Measurements from ENCODE around the gene RABGAP1L. TPM values are rescaled to one million over a fixed set of nuclear protein-coding genes. Genes with fewer than 3 reads are reported as not detected.

Gene RABGAP1L
- total RNA-seq, 1 experiment from 2014 or later = 29.3 TPM

DNA sequence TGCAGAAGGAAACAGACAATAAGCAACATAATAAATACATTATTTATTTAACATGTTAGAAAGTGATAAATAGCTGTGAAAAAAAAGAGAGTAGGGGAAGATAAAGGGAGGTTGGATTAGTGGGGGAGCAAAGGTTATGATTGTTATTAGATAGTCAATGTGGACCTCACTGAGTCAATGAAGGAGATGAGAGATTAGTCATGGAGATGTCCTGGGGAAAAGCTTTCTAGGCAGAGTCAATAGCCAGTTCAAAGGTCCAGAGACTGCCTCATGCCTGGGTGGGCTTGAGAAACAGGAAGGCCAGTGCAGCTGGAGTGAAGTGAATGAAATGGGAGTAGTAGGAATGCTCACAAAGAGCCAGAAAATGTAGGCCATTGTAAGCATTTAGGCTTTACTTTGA lies 653.3 kb downstream of the RABGAP1L start:
- POLR2A ChIA-PET = no interaction called here
- RAD21 ChIA-PET (ENCODE audit: low non-redundant PET in 1 of 2, low total read pairs in 2 of 2, uncharacterized antibody in 2 of 2, unreplicated experiment in 2 of 2) = no interaction called here

More for the DNA sequence above, 653.3 kb downstream of the RABGAP1L start:
- Histone ChIP-seq H3K4me1 (ENCODE audit: control insufficient read depth in 1 of 2, insufficient read depth in 2 of 2, low read length in 2 of 2) (peaks cover 15 to 42% of the 10 kb centered on the region in 2 experiments), H4K20me1 (ENCODE audit: insufficient read depth) (no peaks in the 10 kb centered on the region), H3K9me3 (ENCODE audit: control insufficient read depth in 1 of 2, insufficient read depth in 1 of 2, low read depth in 1 of 2, low read length in 2 of 2) (no peaks in the 10 kb centered on the region), H3K9ac (ENCODE audit: low read length) (no peak overlapping the region), H3K27me3 (ENCODE audit: insufficient read depth, low read length) (no peaks in the 10 kb centered on the region), H3K4me3 (replicated peaks in 1 of 2; ENCODE audit: low read depth in 1 of 2, low read length in 2 of 2) (no peak overlapping the region), H3K79me2 (ENCODE audit: insufficient read depth, low read length) (no peaks in the 10 kb centered on the region), H2AFZ (ENCODE audit: low read depth, low read length, poor library complexity, severe bottlenecking) (no peak overlapping the region), H3K36me3 (ENCODE audit: control insufficient read depth in 1 of 2, insufficient read depth in 2 of 2, low read length in 2 of 2) (no peaks in the 10 kb centered on the region), H3K27ac (ENCODE audit: low read depth, low read length) (no peak overlapping the region), H3K9me2 (ENCODE audit: insufficient read depth) (no peaks in the 10 kb centered on the region), H3K4me2 (ENCODE audit: low read length) (peak overlapping the region; percentile 42)
- peak; percentile 6 for DNase-seq (ENCODE audit: low read depth, low spot score)
- TF ChIP-seq, protein P1, sequence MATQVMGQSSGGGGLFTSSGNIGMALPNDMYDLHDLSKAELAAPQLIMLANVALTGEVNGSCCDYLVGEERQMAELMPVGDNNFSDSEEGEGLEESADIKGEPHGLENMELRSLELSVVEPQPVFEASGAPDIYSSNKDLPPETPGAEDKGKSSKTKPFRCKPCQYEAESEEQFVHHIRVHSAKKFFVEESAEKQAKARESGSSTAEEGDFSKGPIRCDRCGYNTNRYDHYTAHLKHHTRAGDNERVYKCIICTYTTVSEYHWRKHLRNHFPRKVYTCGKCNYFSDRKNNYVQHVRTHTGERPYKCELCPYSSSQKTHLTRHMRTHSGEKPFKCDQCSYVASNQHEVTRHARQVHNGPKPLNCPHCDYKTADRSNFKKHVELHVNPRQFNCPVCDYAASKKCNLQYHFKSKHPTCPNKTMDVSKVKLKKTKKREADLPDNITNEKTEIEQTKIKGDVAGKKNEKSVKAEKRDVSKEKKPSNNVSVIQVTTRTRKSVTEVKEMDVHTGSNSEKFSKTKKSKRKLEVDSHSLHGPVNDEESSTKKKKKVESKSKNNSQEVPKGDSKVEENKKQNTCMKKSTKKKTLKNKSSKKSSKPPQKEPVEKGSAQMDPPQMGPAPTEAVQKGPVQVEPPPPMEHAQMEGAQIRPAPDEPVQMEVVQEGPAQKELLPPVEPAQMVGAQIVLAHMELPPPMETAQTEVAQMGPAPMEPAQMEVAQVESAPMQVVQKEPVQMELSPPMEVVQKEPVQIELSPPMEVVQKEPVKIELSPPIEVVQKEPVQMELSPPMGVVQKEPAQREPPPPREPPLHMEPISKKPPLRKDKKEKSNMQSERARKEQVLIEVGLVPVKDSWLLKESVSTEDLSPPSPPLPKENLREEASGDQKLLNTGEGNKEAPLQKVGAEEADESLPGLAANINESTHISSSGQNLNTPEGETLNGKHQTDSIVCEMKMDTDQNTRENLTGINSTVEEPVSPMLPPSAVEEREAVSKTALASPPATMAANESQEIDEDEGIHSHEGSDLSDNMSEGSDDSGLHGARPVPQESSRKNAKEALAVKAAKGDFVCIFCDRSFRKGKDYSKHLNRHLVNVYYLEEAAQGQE (IDR thresholded peaks at IDR 0.05; ENCODE audit: low read depth) = no peak
- TF ChIP-seq POLR2AphosphoS5 (IDR thresholded peaks at IDR 0.05; ENCODE audit: low read depth, low read length) (no peak), ELF1 (IDR thresholded peaks at IDR 0.05; ENCODE audit: borderline replicate concordance, low read depth) (no peak), RAD21 (IDR thresholded peaks at IDR 0.05; ENCODE audit: low read depth) (no peak), EZH2phosphoT487 (IDR thresholded peaks at IDR 0.05; ENCODE audit: borderline replicate concordance) (no peak), EGR1 (IDR thresholded peaks at IDR 0.05; ENCODE audit: low read depth) (no peak), EZH2 (IDR thresholded peaks at IDR 0.05) (no peak), SRF (IDR thresholded peaks at IDR 0.05; ENCODE audit: low read depth) (no peak), JUND (IDR thresholded peaks at IDR 0.05) (no peak; the same call in 1 of the 2 replicates), YY1 (IDR thresholded peaks at IDR 0.05; ENCODE audit: extremely low read depth, insufficient replicate concordance, low read depth, low read length) (no peak)
- TF ChIP-seq, protein P2, sequence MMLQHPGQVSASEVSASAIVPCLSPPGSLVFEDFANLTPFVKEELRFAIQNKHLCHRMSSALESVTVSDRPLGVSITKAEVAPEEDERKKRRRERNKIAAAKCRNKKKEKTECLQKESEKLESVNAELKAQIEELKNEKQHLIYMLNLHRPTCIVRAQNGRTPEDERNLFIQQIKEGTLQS (IDR thresholded peaks at IDR 0.05) = no peak
- intact Hi-C loops (cut with micrococcal nuclease) = no loop called here
- CTCF ChIA-PET = no interaction called here
- no TSS peak for BruUV-seq (replicated peaks)
- no peak for ATAC-seq

Data from HCT116 (cell line).